Activated CD8-positive, alpha-beta memory T cell treated with anti-CD3 and anti-CD28 coated beads, Interleukin-2, amount 10 ng/mL, durations not matched to agents 7 days and 5 days (primary cell): ENCODE results near the gene STX16. TPM values are rescaled to one million over a fixed set of nuclear protein-coding genes. Genes with fewer than 3 reads are reported as not detected.

Experiments used
- ATAC-seq: fragments of 150-1000 bp; cut with Tn5 transposase; one replicate; pipeline ENCODE4 v1.10.0; 2021; ENCODE audit warnings: moderate library complexity
- CTCF ChIA-PET: fragments of 350-600 bp; sonication (Branson Sonifier 250); formaldehyde crosslinking; loops from one replicate; lab custom pipeline; 2021; ENCODE audit warnings: antibody characterized with exemption; lab: Charles Lee
- DNase-seq: peaks from one replicate; pipeline ENCODE4 v3.0.0-alpha.2; 2020
- H3K27ac Mint-ChIP-seq: one replicate; pipeline ENCODE4 v1.8.0; 2021; ENCODE audit warnings: mild to moderate bottlenecking, mixed read lengths
- H3K27me3 Mint-ChIP-seq: one replicate; pipeline ENCODE4 v1.8.0; 2021; ENCODE audit warnings: mixed read lengths
- H3K36me3 Mint-ChIP-seq: one replicate; pipeline ENCODE4 v1.8.0; 2021; ENCODE audit warnings: mild to moderate bottlenecking, mixed read lengths
- H3K4me1 Mint-ChIP-seq: one replicate; pipeline ENCODE4 v1.8.0; 2021; ENCODE audit warnings: mixed read lengths
- H3K4me3 Mint-ChIP-seq: one replicate; pipeline ENCODE4 v1.8.0; 2021; ENCODE audit warnings: mild to moderate bottlenecking, moderate library complexity, mixed read lengths
- H3K9me3 Mint-ChIP-seq: one replicate; pipeline ENCODE4 v1.8.0; 2022; ENCODE audit warnings: low read depth, mixed read lengths
- total RNA-seq, 2 experiments: library from RNA; stranded (reverse); gene quantifications; one replicate each; pipeline ENCODE4 v1.2.3, GENCODE V29; 2021

Gene STX16
- total RNA-seq, 2 experiments from 2014 or later: 120 to 165 TPM

- H3K9me3 Mint-ChIP-seq: no peaks in the 10 kb centered on the region
- no peaks in the 10 kb centered on the region for H3K27me3 Mint-ChIP-seq
- H3K4me3 Mint-ChIP-seq: no peak overlapping the region
- H3K4me1 Mint-ChIP-seq: peaks cover 78% of the 10 kb centered on the region
- CTCF ChIA-PET: interaction anchor here (1.2 to 2.0 kb wide), 4 partner anchors 33 to 1036 kb away, joined by 3 to 8 read pairs (median 4); no protein-coding TSS in a partner anchor
- H3K27ac Mint-ChIP-seq: peak overlapping the region; percentile 52
- no peak for ATAC-seq
- peaks cover 49% of the 10 kb centered on the region for H3K36me3 Mint-ChIP-seq
- no peak for DNase-seq
Measured at GRCh38 chr20:58657986-58658385, 6.9 kb downstream of the STX16 start.

GRCh38 chr20:58658760-58659159 is 7.7 kb downstream of the STX16 start:
- H3K27ac Mint-ChIP-seq: peak overlapping the region; percentile 77
- DNase-seq: no peak
- peaks cover 50% of the 10 kb centered on the region for H3K36me3 Mint-ChIP-seq
- H3K4me1 Mint-ChIP-seq: peaks cover 80% of the 10 kb centered on the region
- ATAC-seq: no peak
- CTCF ChIA-PET: interaction anchor here (0.9 to 2.0 kb wide), 7 partner anchors 8 to 1036 kb away, joined by 3 to 20 read pairs (median 4); partner anchors contain the start of genes ATP5F1E and STX16
- no peaks in the 10 kb centered on the region for H3K9me3 Mint-ChIP-seq
- H3K27me3 Mint-ChIP-seq: no peaks in the 10 kb centered on the region
- peak overlapping the region; percentile 56 for H3K4me3 Mint-ChIP-seq

- ATAC-seq (peak; percentile 62), DNase-seq (no peak)
- CTCF ChIA-PET: interaction anchor here (0.6 to 1.9 kb wide), 5 partner anchors 9 to 192 kb away, joined by 3 to 20 read pairs (median 4); partner anchors contain the start of genes GNAS and STX16
- Mint-ChIP-seq H3K27ac (peak overlapping the region; percentile 87), H3K4me3 (peak overlapping the region; percentile 68), H3K27me3 (no peaks in the 10 kb centered on the region), H3K36me3 (peaks cover 54% of the 10 kb centered on the region), H3K4me1 (peaks cover 81% of the 10 kb centered on the region), H3K9me3 (no peaks in the 10 kb centered on the region)
Measured at GRCh38 chr20:58659841-58660240, 8.8 kb downstream of the STX16 start.

- no peaks in the 10 kb centered on the region for H3K27me3 Mint-ChIP-seq
- DNase-seq (peak; percentile 55), ATAC-seq (peak; percentile 45)
- CTCF ChIA-PET: interaction anchor here (0.7 to 2.5 kb wide), 4 partner anchors 10 to 692 kb away, joined by 3 to 19 read pairs (median 4); partner anchors contain the start of gene STX16
- H3K4me1 Mint-ChIP-seq: peaks cover 75% of the 10 kb centered on the region
- peak overlapping the region; percentile 28 for H3K4me3 Mint-ChIP-seq
- H3K9me3 Mint-ChIP-seq: no peaks in the 10 kb centered on the region
- H3K27ac Mint-ChIP-seq: peak overlapping the region; percentile 92
- peaks cover 50% of the 10 kb centered on the region for H3K36me3 Mint-ChIP-seq
Measured at GRCh38 chr20:58660855-58661597, 9.9 kb downstream of the STX16 start.

- peaks cover 51% of the 10 kb centered on the region for H3K36me3 Mint-ChIP-seq
- peak overlapping the region; percentile 92 for H3K27ac Mint-ChIP-seq
- peaks cover 68% of the 10 kb centered on the region for H3K4me1 Mint-ChIP-seq
- ATAC-seq (peak; percentile 7), DNase-seq (no peak)
- peak overlapping the region; percentile 28 for H3K4me3 Mint-ChIP-seq
- CTCF ChIA-PET: interaction anchor here (0.8 to 2.5 kb wide), 2 partner anchors 10 to 20 kb away, joined by 3 to 19 read pairs; partner anchors contain the start of gene STX16
- no peaks in the 10 kb centered on the region for H3K9me3 Mint-ChIP-seq
- no peaks in the 10 kb centered on the region for H3K27me3 Mint-ChIP-seq
Measured at GRCh38 chr20:58661598-58662473, 10.8 kb downstream of the STX16 start.

- H3K4me3 Mint-ChIP-seq: no peak overlapping the region
- peaks cover 53% of the 10 kb centered on the region for H3K36me3 Mint-ChIP-seq
- H3K27me3 Mint-ChIP-seq: no peaks in the 10 kb centered on the region
- DNase-seq (no peak), ATAC-seq (no peak)
- CTCF ChIA-PET: interaction anchor here (1.0 kb wide), 1 partner anchor 18 kb away, joined by 3 read pairs; no protein-coding TSS in a partner anchor
- H3K4me1 Mint-ChIP-seq: peaks cover 48% of the 10 kb centered on the region
- H3K9me3 Mint-ChIP-seq: no peaks in the 10 kb centered on the region
- H3K27ac Mint-ChIP-seq: peak overlapping the region; percentile 32
Measured at GRCh38 chr20:58664331-58664730, 13.2 kb downstream of the STX16 start.

GRCh38 chr20:58664883-58665282 is 13.8 kb downstream of the STX16 start:
- H3K4me1 Mint-ChIP-seq: peaks cover 44% of the 10 kb centered on the region
- H3K27ac Mint-ChIP-seq: peak overlapping the region; percentile 12
- CTCF ChIA-PET: interaction anchor here (1.0 kb wide), 1 partner anchor 18 kb away, joined by 3 read pairs; no protein-coding TSS in a partner anchor
- no peak for ATAC-seq
- no peak for DNase-seq
- H3K36me3 Mint-ChIP-seq: peaks cover 54% of the 10 kb centered on the region
- H3K4me3 Mint-ChIP-seq: no peak overlapping the region
- H3K27me3 Mint-ChIP-seq: no peaks in the 10 kb centered on the region
- no peaks in the 10 kb centered on the region for H3K9me3 Mint-ChIP-seq

GRCh38 chr20:58665606-58666005 is 14.5 kb downstream of the STX16 start:
- Mint-ChIP-seq H3K9me3 (no peaks in the 10 kb centered on the region), H3K4me1 (peaks cover 37% of the 10 kb centered on the region), H3K36me3 (peaks cover 54% of the 10 kb centered on the region), H3K27ac (no peak overlapping the region), H3K4me3 (no peak overlapping the region), H3K27me3 (no peaks in the 10 kb centered on the region)
- DNase-seq (no peak), ATAC-seq (no peak)
- CTCF ChIA-PET: no interaction called here

- no peak overlapping the region for H3K27ac Mint-ChIP-seq
- no peak overlapping the region for H3K4me3 Mint-ChIP-seq
- peaks cover 49% of the 10 kb centered on the region for H3K36me3 Mint-ChIP-seq
- CTCF ChIA-PET: interaction anchor here (1.1 to 1.9 kb wide), 4 partner anchors 10 to 27 kb away, joined by 3 to 6 read pairs (median 4); partner anchors contain the start of gene STX16
- ATAC-seq (no peak), DNase-seq (no peak)
- H3K27me3 Mint-ChIP-seq: no peaks in the 10 kb centered on the region
- H3K9me3 Mint-ChIP-seq: no peaks in the 10 kb centered on the region
- peaks cover 27% of the 10 kb centered on the region for H3K4me1 Mint-ChIP-seq
Measured at GRCh38 chr20:58666702-58667101, 15.6 kb downstream of the STX16 start.

- CTCF ChIA-PET: interaction anchor here (1.9 kb wide), 1 partner anchor 16 kb away, joined by 6 read pairs; no protein-coding TSS in a partner anchor
- Mint-ChIP-seq H3K27ac (no peak overlapping the region), H3K4me3 (no peak overlapping the region), H3K27me3 (no peaks in the 10 kb centered on the region), H3K9me3 (no peaks in the 10 kb centered on the region), H3K36me3 (peaks cover 46% of the 10 kb centered on the region), H3K4me1 (peaks cover 20% of the 10 kb centered on the region)
- ATAC-seq (no peak), DNase-seq (no peak)
Measured at GRCh38 chr20:58667975-58668374, 16.9 kb downstream of the STX16 start.

GRCh38 chr20:58668901-58669286 is 17.8 kb downstream of the STX16 start:
- H3K36me3 Mint-ChIP-seq: peaks cover 46% of the 10 kb centered on the region

GRCh38 chr20:58669287-58670006 is 18.4 kb downstream of the STX16 start:
- peaks cover 12% of the 10 kb centered on the region for H3K4me1 Mint-ChIP-seq
- no peaks in the 10 kb centered on the region for H3K9me3 Mint-ChIP-seq
- CTCF ChIA-PET: no interaction called here
- no peak for DNase-seq
- no peak overlapping the region for H3K27ac Mint-ChIP-seq
- ATAC-seq: no peak
- H3K27me3 Mint-ChIP-seq: no peaks in the 10 kb centered on the region
- peaks cover 47% of the 10 kb centered on the region for H3K36me3 Mint-ChIP-seq
- H3K4me3 Mint-ChIP-seq: no peak overlapping the region

More at GRCh38 chr20:58668901-58669286, 17.8 kb downstream of the STX16 start:
- Mint-ChIP-seq H3K4me1 (peaks cover 16% of the 10 kb centered on the region), H3K9me3 (no peaks in the 10 kb centered on the region), H3K27me3 (no peaks in the 10 kb centered on the region), H3K27ac (no peak overlapping the region), H3K4me3 (no peak overlapping the region)
- ATAC-seq (no peak), DNase-seq (no peak)
- CTCF ChIA-PET: no interaction called here
